MCF 10A (cell line): ENCODE data around the gene OTUB2. TPM values are rescaled to one million over a fixed set of nuclear protein-coding genes. Genes with fewer than 3 reads are reported as not detected.

ENCODE experiments used
- BruUV-seq: library from RNA; stranded (reverse); fragments of 400-500 nt; replicated peaks from 2 replicates; lab custom pipeline; 2021; lab: Mats Ljungman, UMichigan
- CTCF ChIA-PET: fragments of 300-600 bp; sonication (Branson Sonifier 250); formaldehyde crosslinking; extraction: SDS; loops from one replicate; lab custom pipeline; 2021; ENCODE audit warnings: antibody characterized with exemption, inconsistent platforms; lab: Yijun Ruan, JAX
- POLR2A ChIA-PET: fragments of 300-600, 350-650 bp; sonication (Branson Sonifier 250); formaldehyde crosslinking; extraction: SDS; loops from one replicate; lab custom pipeline; 2020; ENCODE audit warnings: antibody characterized with exemption, inconsistent platforms; lab: Yijun Ruan, JAX
- DNase-seq: peaks from one replicate; pipeline ENCODE4 v3.0.0-alpha.2; 2018; ENCODE audit not compliant: unreplicated experiment
- H3K27ac Mint-ChIP-seq: one replicate; pipeline ENCODE4 v1.8.0; 2022; ENCODE audit warnings: mild to moderate bottlenecking, low read depth, mixed read lengths; ENCODE audit not compliant: unreplicated experiment
- H3K27me3 Mint-ChIP-seq: one replicate; pipeline ENCODE4 v1.8.0; 2022; ENCODE audit warnings: mixed read lengths; ENCODE audit not compliant: insufficient read depth, unreplicated experiment
- H3K36me3 Mint-ChIP-seq: one replicate; pipeline ENCODE4 v1.8.0; 2022; ENCODE audit warnings: mild to moderate bottlenecking, moderate library complexity, mixed read lengths; ENCODE audit not compliant: insufficient read depth, unreplicated experiment
- H3K4me1 Mint-ChIP-seq: one replicate; pipeline ENCODE4 v1.8.0; 2022; ENCODE audit warnings: mixed read lengths; ENCODE audit not compliant: insufficient read depth, unreplicated experiment
- H3K4me3 Mint-ChIP-seq: one replicate; pipeline ENCODE4 v1.8.0; 2022; ENCODE audit warnings: mild to moderate bottlenecking, moderate library complexity, mixed read lengths; ENCODE audit not compliant: unreplicated experiment
- H3K9me3 Mint-ChIP-seq: one replicate; pipeline ENCODE4 v1.8.0; 2022; ENCODE audit warnings: mixed read lengths; ENCODE audit not compliant: unreplicated experiment
- intact Hi-C: fragments of 100-400 bp; cut with micrococcal nuclease; formaldehyde crosslinking; loops from 2 replicates; pipeline ENCODE4 v1.14.1; 2022
- total RNA-seq: library from RNA; stranded (reverse); gene quantifications from 2 replicates; pipeline ENCODE4 v1.2.3, GENCODE V29; 2022
- TF ChIP-seq, protein P1 (sequence below): fragments of 200-600 bp; IDR thresholded peaks from one replicate; pipeline ENCODE4 v1.8.0; 2022; ENCODE audit warnings: antibody characterized with exemption, mild to moderate bottlenecking; ENCODE audit not compliant: unreplicated experiment

The OTUB2 gene
- total RNA-seq, 1 experiment from 2014 or later, result 1.2 TPM

DNA sequence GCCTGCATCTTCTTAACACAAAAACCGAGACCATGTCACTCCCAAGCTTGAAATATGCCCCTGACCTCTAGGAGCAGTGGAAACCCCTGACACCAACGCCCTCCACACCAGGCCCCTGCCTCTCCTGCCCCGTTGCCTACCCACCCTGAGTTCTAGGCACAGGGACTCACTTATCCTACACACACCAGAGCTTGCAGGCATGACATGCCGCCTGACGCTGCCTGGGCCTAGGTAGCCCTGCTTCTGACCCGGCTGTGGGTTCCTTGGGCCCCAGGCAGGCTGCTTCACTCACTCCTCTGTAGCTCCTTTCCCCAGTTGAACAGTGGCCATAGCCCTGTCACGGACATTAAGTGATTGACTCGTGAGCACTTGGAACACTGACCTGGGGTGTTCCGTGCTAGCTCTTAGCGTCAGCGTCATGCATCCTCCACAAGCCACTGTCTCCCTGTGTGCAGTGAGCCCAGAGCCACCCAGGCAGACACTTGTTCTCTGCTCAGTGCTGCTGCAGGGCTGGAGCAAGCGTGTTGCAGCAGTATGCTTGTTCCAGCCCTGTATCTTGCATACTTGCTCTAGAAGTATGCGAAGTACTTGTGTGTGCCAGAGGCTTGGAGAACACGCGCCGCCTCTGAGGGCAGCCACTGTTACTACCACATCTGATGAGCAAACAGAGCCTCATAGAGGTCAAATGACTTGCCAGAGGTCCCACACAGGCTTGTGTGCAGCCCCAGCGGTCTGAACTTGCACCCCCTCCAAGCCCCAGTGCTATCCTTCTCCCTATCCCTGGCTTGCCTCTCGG lies 15.6 kb downstream of the OTUB2 start:
- Mint-ChIP-seq H3K27ac (no peak overlapping the region), H3K9me3 (no peaks in the 10 kb centered on the region), H3K4me1 (peaks cover 2% of the 10 kb centered on the region), H3K4me3 (no peak overlapping the region), H3K27me3 (no peaks in the 10 kb centered on the region), H3K36me3 (peaks cover 30% of the 10 kb centered on the region)
- BruUV-seq, result no TSS peak
- CTCF ChIA-PET, result interaction anchor here (0.5 to 1.5 kb wide), 3 partner anchors 95 to 507 kb away, joined by 3 read pairs; no protein-coding TSS in a partner anchor
- TF ChIP-seq, protein P1, sequence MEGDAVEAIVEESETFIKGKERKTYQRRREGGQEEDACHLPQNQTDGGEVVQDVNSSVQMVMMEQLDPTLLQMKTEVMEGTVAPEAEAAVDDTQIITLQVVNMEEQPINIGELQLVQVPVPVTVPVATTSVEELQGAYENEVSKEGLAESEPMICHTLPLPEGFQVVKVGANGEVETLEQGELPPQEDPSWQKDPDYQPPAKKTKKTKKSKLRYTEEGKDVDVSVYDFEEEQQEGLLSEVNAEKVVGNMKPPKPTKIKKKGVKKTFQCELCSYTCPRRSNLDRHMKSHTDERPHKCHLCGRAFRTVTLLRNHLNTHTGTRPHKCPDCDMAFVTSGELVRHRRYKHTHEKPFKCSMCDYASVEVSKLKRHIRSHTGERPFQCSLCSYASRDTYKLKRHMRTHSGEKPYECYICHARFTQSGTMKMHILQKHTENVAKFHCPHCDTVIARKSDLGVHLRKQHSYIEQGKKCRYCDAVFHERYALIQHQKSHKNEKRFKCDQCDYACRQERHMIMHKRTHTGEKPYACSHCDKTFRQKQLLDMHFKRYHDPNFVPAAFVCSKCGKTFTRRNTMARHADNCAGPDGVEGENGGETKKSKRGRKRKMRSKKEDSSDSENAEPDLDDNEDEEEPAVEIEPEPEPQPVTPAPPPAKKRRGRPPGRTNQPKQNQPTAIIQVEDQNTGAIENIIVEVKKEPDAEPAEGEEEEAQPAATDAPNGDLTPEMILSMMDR, result no peak
- POLR2A ChIA-PET, result no interaction called here
- intact Hi-C loops, result no loop called here
- DNase-seq, result no peak

DNA sequence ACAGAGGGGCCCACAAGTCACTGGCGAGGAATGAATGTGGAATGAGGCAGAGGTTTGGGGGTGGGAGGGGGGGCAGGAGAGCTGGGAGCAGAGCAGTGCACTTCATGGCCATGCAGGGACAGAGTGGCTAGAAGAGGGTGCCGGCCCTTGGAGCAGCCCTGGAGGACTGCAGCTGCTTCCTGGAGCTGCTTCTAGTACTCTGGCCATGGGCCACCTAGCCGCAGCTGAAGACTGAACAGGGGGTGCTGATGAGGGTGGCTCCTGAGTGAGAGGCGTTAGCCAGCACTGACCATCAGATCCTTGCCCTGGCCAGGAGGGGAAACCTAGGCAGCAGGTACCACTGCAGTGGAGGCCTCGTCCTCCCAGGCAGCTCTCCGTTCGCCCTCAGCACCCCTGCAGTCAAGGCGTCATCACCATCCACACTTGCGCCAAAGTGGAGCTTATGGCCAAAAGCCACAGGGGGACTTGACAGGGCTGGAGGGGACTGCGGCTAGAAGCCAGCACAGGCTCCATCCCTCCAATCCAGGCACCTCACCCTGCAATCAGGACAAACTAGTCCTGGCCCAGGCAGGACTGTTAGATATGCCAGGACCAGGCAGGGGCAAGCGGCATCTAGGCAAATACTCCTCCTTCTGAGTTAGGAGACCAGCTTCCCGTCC lies 16.4 kb downstream of the OTUB2 start:
- Mint-ChIP-seq H3K4me1 (no peaks in the 10 kb centered on the region), H3K9me3 (no peaks in the 10 kb centered on the region), H3K27ac (no peak overlapping the region), H3K27me3 (no peaks in the 10 kb centered on the region), H3K36me3 (peaks cover 37% of the 10 kb centered on the region), H3K4me3 (no peak overlapping the region)
- ChIA-PET POLR2A (interaction anchor here (0.6 kb wide), 1 partner anchor 26 kb away, joined by 3 read pairs; no protein-coding TSS in a partner anchor), CTCF (interaction anchor here (0.5 to 1.5 kb wide), 3 partner anchors 9 to 507 kb away, joined by 3 read pairs; no protein-coding TSS in a partner anchor)
- intact Hi-C loops, result no loop called here
- TF ChIP-seq, protein P1, result no peak
- no peak for DNase-seq
- no TSS peak for BruUV-seq

DNA sequence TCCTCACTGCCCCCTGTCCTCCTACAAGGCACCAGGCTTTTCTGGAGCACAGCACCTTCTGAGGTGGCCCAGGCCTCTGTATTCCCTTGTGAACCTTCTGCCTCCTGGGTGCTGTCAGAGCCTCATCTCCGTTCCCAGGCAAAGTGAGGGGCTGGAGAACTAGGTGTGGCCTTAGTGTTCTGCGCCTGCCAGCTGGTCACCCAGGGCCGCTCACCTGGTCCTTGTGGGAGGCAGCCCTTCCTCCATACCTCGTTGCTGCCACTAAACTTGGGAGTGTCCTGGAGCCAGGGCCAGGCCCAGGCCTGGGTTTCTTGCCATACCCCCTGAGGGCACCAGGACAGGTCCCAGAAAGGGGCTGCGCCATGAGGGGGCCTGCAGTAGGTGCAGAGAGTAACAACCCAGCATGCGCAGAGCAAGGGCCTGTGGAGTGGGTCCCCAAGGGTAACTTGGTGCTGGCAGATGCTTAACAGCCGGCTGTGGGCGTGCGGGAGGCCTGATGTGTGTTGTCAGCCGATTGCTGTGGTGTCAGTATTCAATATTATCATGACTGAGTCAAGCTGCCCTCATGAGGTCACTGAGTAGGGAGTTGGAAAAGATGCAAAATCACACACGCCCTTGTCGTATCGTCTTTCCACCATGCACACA lies 17.1 kb downstream of the OTUB2 start:
- TF ChIP-seq, protein P1, result no peak
- no peaks in the 10 kb centered on the region for H3K4me1 Mint-ChIP-seq
- no peak overlapping the region for H3K4me3 Mint-ChIP-seq
- H3K9me3 Mint-ChIP-seq, result no peaks in the 10 kb centered on the region
- intact Hi-C loops, result no loop called here
- H3K36me3 Mint-ChIP-seq, result peaks cover 42% of the 10 kb centered on the region
- no peaks in the 10 kb centered on the region for H3K27me3 Mint-ChIP-seq
- DNase-seq, result no peak
- CTCF ChIA-PET, result interaction anchor here (0.7 kb wide), 1 partner anchor 8 kb away, joined by 3 read pairs; no protein-coding TSS in a partner anchor
- H3K27ac Mint-ChIP-seq, result no peak overlapping the region
- POLR2A ChIA-PET, result interaction anchor here (0.6 kb wide), 1 partner anchor 25 kb away, joined by 3 read pairs; no protein-coding TSS in a partner anchor
- BruUV-seq, result no TSS peak
